ENCODE measurements around the gene ADIRF.
"Not testable (repeated sequence)": the region's sequence is repeated elsewhere in the genome, so short reads cannot be mapped to it uniquely, and the experiment has no call there.

The ADIRF gene

DNA sequence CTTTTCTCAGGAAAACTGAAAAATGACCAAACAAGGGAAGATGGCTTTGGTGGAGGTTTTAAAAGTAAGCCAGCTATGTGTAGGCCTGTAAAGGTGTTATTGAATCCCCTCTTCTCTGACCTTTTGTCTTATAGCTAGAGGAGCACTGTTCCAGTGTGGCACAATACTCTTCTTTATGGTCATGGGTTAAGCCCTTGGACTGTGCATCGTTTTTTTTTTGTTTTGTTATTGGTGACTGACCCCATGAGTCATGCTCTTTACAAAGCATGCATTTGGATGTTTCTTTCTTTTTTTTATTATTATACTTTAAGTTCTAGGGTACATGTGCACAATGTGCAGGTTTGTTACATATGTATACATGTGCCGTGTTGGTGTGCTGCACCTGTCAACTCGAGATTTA lies 32.2 kb downstream of the ADIRF start:
- Histone ChIP-seq H3K9me3 (ENCODE audit: control insufficient read depth in 1 of 2, low read length in 2 of 2) (no peaks in the 10 kb centered on the region), H3K4me1 (ENCODE audit: control insufficient read depth in 1 of 2, insufficient read depth in 2 of 2, low read length in 2 of 2) (no peaks in the 10 kb centered on the region), H3K27ac (ENCODE audit: low read depth, low read length) (no peak overlapping the region), H3K9ac (ENCODE audit: low read depth in 1 of 2, low read length in 2 of 2) (no peak overlapping the region), H3K36me3 (ENCODE audit: control insufficient read depth in 1 of 2, insufficient read depth in 2 of 2, low read length in 2 of 2) (no peaks in the 10 kb centered on the region), H3K27me3 (ENCODE audit: control insufficient read depth in 1 of 2, insufficient read depth in 2 of 2, low read length in 2 of 2) (no peaks in the 10 kb centered on the region), H3K4me3 (ENCODE audit: low read depth in 1 of 2, low read length in 2 of 2) (no peak overlapping the region)

DNA sequence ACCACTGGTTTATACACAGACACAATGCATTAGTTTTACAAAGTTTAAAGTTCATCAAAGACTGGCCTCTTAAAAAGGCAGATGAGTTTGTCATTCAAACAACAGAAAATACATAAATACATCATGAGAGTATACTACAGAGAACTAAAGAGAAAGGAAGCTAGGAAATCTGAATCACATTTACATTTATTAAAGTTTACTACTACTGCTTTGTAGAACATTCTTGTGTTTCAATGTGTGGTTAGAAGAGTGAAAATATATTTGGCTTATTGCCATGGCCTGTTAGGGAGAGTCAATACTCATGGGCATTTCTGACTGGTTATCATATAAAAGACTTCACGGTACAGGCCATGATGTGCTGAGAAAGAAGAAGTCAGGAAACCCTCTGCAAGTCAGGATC lies 38.8 kb downstream of the ADIRF start:
- not testable (repeated sequence) for H3K9me3 ChIP-seq (ENCODE audit: control insufficient read depth in 1 of 2, low read length in 2 of 2); H3K4me1 ChIP-seq (ENCODE audit: control insufficient read depth in 1 of 2, insufficient read depth in 2 of 2, low read length in 2 of 2); H3K27me3 ChIP-seq (ENCODE audit: control insufficient read depth in 1 of 2, insufficient read depth in 2 of 2, low read length in 2 of 2); H3K4me3 ChIP-seq (ENCODE audit: low read depth in 1 of 2, low read length in 2 of 2); H3K36me3 ChIP-seq (ENCODE audit: control insufficient read depth in 1 of 2, insufficient read depth in 2 of 2, low read length in 2 of 2); H3K27ac ChIP-seq (ENCODE audit: low read depth, low read length); H3K9ac ChIP-seq (ENCODE audit: low read depth in 1 of 2, low read length in 2 of 2)

DNA sequence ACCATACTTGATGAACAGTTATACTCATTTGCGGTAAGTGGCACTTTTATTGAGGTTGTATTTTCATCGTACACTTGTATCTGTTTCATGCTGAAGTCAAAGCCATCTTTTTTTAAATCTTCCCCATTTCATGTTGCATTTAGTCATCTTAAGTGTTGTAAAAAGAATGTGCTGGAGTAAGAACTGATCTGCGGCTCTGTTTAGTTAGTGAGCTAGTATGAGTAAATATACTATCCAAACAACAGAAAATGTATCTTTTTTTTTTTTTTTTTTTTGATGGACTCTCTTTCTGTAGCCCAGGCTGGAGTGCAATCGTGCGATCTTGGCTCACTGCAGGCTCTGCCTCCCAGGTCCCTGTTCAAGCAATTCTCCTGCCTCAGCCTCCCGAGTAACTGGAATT lies 39.4 kb downstream of the ADIRF start:
- not testable (repeated sequence) for H3K27ac ChIP-seq (ENCODE audit: low read depth, low read length); H3K27me3 ChIP-seq (ENCODE audit: control insufficient read depth in 1 of 2, insufficient read depth in 2 of 2, low read length in 2 of 2)

DNA sequence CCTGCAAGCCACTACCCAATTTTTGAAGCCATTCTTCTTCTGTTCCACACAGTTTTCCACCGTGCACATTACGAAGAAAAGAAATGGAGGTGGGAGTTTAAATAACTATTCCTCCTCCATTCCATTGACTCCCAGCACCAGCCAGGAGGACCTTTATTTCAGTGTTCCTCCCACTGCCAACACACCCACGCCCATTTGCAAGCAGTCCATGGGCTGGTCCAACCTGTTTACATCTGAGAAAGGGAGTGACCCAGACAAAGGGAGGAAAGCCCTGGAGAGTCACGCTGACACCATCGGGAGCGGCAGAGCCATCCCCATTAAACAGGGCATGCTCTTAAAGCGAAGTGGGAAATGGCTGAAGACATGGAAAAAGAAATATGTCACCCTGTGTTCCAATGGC lies 40.0 kb downstream of the ADIRF start:
- not testable (repeated sequence) for H3K9ac ChIP-seq (ENCODE audit: low read depth in 1 of 2, low read length in 2 of 2); H3K27ac ChIP-seq (ENCODE audit: low read depth, low read length); H3K9me3 ChIP-seq (ENCODE audit: control insufficient read depth in 1 of 2, low read length in 2 of 2)

More for the DNA sequence above, 39.4 kb downstream of the ADIRF start:
- not testable (repeated sequence) for H3K9ac ChIP-seq (ENCODE audit: low read depth in 1 of 2, low read length in 2 of 2); H3K36me3 ChIP-seq (ENCODE audit: control insufficient read depth in 1 of 2, insufficient read depth in 2 of 2, low read length in 2 of 2); H3K9me3 ChIP-seq (ENCODE audit: control insufficient read depth in 1 of 2, low read length in 2 of 2); H3K4me3 ChIP-seq (ENCODE audit: low read depth in 1 of 2, low read length in 2 of 2); H3K4me1 ChIP-seq (ENCODE audit: control insufficient read depth in 1 of 2, insufficient read depth in 2 of 2, low read length in 2 of 2)

DNA sequence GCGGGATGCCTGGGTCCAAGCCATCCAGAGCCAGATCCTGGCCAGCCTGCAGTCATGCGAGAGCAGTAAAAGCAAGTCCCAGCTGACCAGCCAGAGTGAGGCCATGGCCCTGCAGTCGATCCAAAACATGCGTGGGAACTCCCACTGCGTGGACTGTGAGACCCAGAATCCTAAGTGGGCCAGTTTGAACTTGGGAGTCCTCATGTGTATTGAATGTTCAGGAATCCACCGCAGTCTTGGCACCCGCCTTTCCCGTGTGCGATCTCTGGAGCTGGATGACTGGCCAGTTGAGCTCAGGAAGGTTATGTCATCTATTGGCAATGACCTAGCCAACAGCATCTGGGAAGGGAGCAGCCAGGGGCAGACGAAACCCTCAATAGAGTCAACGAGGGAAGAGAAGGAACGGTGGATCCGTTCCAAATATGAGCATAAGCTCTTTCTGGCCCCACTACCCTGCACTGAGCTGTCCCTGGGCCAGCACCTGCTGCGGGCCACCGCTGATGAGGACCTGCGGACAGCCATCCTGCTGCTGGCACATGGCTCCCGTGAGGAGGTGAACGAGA lies 40.9 kb downstream of the ADIRF start:
- H3K9ac ChIP-seq (ENCODE audit: low read depth in 1 of 2, low read length in 2 of 2); H3K36me3 ChIP-seq (ENCODE audit: control insufficient read depth in 1 of 2, insufficient read depth in 2 of 2, low read length in 2 of 2); H3K9me3 ChIP-seq (ENCODE audit: control insufficient read depth in 1 of 2, low read length in 2 of 2); H3K4me3 ChIP-seq (ENCODE audit: low read depth in 1 of 2, low read length in 2 of 2); H3K27ac ChIP-seq (ENCODE audit: low read depth, low read length); H3K4me1 ChIP-seq (ENCODE audit: control insufficient read depth in 1 of 2, insufficient read depth in 2 of 2, low read length in 2 of 2); H3K27me3 ChIP-seq (ENCODE audit: control insufficient read depth in 1 of 2, insufficient read depth in 2 of 2, low read length in 2 of 2): not testable (repeated sequence)

More for the DNA sequence above, 40.0 kb downstream of the ADIRF start:
- not testable (repeated sequence) for H3K4me3 ChIP-seq (ENCODE audit: low read depth in 1 of 2, low read length in 2 of 2); H3K4me1 ChIP-seq (ENCODE audit: control insufficient read depth in 1 of 2, insufficient read depth in 2 of 2, low read length in 2 of 2); H3K36me3 ChIP-seq (ENCODE audit: control insufficient read depth in 1 of 2, insufficient read depth in 2 of 2, low read length in 2 of 2); H3K27me3 ChIP-seq (ENCODE audit: control insufficient read depth in 1 of 2, insufficient read depth in 2 of 2, low read length in 2 of 2)

DNA sequence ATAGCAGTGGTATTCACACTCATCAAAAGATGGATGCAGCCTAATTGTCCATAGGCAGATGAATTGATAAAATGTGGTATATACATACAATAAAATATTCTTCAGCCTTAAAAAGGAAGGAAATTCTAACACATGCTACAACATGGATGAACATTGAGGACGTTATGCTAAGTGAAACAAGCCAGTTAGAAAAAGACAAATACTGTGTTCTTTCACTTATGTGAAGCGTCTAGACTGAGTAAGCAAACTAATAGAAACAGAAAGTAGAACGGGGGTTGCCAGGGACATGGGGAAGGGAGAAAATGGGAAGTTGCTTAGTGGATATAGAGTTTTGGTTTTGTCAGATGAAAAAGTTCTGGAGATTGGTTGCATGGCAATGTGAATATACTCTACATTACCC lies 45.2 kb downstream of the ADIRF start:
- H3K36me3 ChIP-seq (ENCODE audit: control insufficient read depth in 1 of 2, insufficient read depth in 2 of 2, low read length in 2 of 2); H3K27ac ChIP-seq (ENCODE audit: low read depth, low read length); H3K9me3 ChIP-seq (ENCODE audit: control insufficient read depth in 1 of 2, low read length in 2 of 2); H3K4me1 ChIP-seq (ENCODE audit: control insufficient read depth in 1 of 2, insufficient read depth in 2 of 2, low read length in 2 of 2); H3K9ac ChIP-seq (ENCODE audit: low read depth in 1 of 2, low read length in 2 of 2); H3K4me3 ChIP-seq (ENCODE audit: low read depth in 1 of 2, low read length in 2 of 2); H3K27me3 ChIP-seq (ENCODE audit: control insufficient read depth in 1 of 2, insufficient read depth in 2 of 2, low read length in 2 of 2): not testable (repeated sequence)

DNA sequence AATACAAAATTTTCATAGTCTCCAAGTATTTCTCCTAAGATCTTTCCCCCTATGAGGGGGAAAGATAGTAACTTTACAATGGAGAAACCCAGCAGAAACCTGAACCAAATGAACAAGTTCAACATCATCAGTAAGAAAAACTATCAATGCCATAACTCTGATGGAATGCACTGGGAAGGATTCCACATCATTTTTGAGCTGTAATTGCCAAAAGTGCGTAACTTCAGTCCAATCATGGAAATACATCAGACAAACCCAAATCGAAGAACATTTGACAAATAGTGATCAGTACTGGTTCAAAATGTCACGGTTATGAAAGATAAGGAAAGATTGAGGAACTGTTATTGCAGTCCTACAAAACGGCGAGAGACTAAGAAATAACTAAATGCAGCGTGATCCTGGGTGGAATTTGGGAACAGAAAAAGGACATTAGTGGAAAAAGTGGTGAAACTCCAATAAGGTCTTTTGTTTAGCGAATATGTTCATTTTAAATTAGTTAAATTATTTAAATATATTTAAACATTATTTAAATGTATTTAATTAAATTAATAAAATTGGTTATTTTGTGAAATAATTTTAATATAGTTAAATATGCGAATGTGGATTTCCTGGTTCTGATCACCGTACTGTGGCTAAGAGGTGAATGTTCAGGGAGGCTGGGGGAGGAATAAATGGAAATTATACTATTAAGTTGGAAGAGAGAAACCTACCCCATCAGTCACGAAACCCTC lies 46.9 kb downstream of the ADIRF start:
- H3K4me1 ChIP-seq (ENCODE audit: control insufficient read depth in 1 of 2, insufficient read depth in 2 of 2, low read length in 2 of 2); H3K4me3 ChIP-seq (ENCODE audit: low read depth in 1 of 2, low read length in 2 of 2); H3K27ac ChIP-seq (ENCODE audit: low read depth, low read length); H3K36me3 ChIP-seq (ENCODE audit: control insufficient read depth in 1 of 2, insufficient read depth in 2 of 2, low read length in 2 of 2); H3K9me3 ChIP-seq (ENCODE audit: control insufficient read depth in 1 of 2, low read length in 2 of 2); H3K9ac ChIP-seq (ENCODE audit: low read depth in 1 of 2, low read length in 2 of 2); H3K27me3 ChIP-seq (ENCODE audit: control insufficient read depth in 1 of 2, insufficient read depth in 2 of 2, low read length in 2 of 2): not testable (repeated sequence)

DNA sequence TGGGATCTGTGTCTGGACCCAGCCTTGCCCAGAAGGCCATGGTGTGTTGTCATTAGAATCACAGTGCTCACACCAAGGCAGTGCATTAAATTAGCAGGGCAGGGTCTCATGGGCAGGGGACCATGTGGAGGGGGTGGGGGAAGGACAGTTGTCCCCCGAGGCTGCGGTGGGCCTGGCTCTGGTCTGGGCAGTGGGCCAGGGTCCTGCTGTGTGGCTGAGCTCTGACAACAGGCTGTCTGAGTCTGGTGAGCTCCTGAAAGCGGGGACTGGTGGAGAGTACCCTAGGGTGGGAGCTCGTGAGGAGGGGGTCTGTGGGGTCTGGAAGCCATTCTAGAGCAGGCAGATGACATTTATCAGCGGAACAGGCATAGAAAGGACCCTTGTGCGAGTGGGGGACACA lies 49.8 kb downstream of the ADIRF start:
- not testable (repeated sequence) for H3K4me3 ChIP-seq (ENCODE audit: low read depth in 1 of 2, low read length in 2 of 2); H3K27me3 ChIP-seq (ENCODE audit: control insufficient read depth in 1 of 2, insufficient read depth in 2 of 2, low read length in 2 of 2); H3K27ac ChIP-seq (ENCODE audit: low read depth, low read length); H3K9me3 ChIP-seq (ENCODE audit: control insufficient read depth in 1 of 2, low read length in 2 of 2); H3K36me3 ChIP-seq (ENCODE audit: control insufficient read depth in 1 of 2, insufficient read depth in 2 of 2, low read length in 2 of 2); H3K4me1 ChIP-seq (ENCODE audit: control insufficient read depth in 1 of 2, insufficient read depth in 2 of 2, low read length in 2 of 2); H3K9ac ChIP-seq (ENCODE audit: low read depth in 1 of 2, low read length in 2 of 2)

DNA sequence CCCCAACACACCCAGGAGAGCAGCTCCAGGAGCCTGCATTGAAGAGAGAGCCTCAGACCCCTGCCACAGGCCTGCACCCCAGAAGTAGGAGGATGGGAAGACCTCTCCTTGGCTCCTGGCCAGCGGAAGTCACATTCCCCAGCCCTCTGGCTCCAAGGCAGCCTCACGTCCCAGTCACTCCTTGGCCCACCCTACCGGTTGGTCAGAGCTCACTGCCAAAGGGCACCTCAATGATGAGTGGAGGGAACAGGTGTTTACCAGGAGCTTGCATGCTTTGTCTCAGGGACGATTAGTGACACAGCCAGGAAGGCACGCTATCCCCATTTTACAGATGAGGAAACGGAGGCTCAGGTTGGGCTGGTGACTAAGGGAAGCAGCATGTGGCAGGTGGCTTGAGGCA lies 50.8 kb downstream of the ADIRF start:
- not testable (repeated sequence) for H3K9me3 ChIP-seq (ENCODE audit: control insufficient read depth in 1 of 2, low read length in 2 of 2); H3K27me3 ChIP-seq (ENCODE audit: control insufficient read depth in 1 of 2, insufficient read depth in 2 of 2, low read length in 2 of 2); H3K4me1 ChIP-seq (ENCODE audit: control insufficient read depth in 1 of 2, insufficient read depth in 2 of 2, low read length in 2 of 2); H3K4me3 ChIP-seq (ENCODE audit: low read depth in 1 of 2, low read length in 2 of 2); H3K36me3 ChIP-seq (ENCODE audit: control insufficient read depth in 1 of 2, insufficient read depth in 2 of 2, low read length in 2 of 2); H3K9ac ChIP-seq (ENCODE audit: low read depth in 1 of 2, low read length in 2 of 2); H3K27ac ChIP-seq (ENCODE audit: low read depth, low read length)

DNA sequence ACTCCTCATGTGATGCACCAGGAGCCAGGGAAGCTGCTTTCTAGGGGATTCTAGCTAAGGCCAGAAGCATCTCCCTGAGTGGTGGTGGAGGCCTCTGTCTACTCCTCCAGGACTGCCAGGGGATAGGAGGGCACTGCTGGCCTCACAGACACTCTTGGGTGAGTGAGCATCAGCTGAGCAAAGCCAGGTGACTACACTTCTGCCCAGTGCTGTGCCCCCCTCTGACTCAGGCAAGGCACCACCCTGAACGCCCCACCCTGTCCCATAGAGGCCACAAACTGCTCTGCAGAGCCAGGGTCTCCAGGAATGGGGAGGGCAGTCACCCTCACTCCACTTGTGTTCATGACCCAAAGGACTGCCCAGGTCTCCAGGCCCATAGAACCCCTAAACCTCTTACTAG lies 51.2 kb downstream of the ADIRF start:
- not testable (repeated sequence) for H3K27ac ChIP-seq (ENCODE audit: low read depth, low read length); H3K27me3 ChIP-seq (ENCODE audit: control insufficient read depth in 1 of 2, insufficient read depth in 2 of 2, low read length in 2 of 2); H3K9ac ChIP-seq (ENCODE audit: low read depth in 1 of 2, low read length in 2 of 2); H3K36me3 ChIP-seq (ENCODE audit: control insufficient read depth in 1 of 2, insufficient read depth in 2 of 2, low read length in 2 of 2); H3K9me3 ChIP-seq (ENCODE audit: control insufficient read depth in 1 of 2, low read length in 2 of 2); H3K4me1 ChIP-seq (ENCODE audit: control insufficient read depth in 1 of 2, insufficient read depth in 2 of 2, low read length in 2 of 2); H3K4me3 ChIP-seq (ENCODE audit: low read depth in 1 of 2, low read length in 2 of 2)

DNA sequence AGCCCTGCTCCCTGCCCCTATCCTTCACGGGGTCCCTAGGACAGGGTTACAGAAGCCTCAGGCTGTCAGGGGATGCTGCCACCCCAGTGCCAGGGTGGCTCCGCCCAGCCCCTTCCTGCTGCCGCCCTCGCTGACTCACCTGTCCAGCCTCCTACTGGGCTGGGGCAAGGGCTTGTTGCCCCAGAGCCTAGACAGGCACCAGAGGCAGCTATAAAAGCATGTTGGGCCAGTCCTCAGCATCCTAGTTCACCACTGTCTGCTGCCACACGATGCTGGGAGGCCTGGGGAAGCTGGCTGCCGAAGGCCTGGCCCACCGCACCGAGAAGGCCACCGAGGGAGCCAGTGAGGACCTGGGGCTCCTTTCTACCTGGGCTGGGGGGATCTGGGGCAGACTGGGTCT lies 51.8 kb downstream of the ADIRF start, which contains the start of gene FAM25A:
Gene FAM25A, plus strand, starts transcription at position 239 of the 400 bp plus-strand sequence. Its CDS starts 31 bp downstream, at position 270.
- not testable (repeated sequence) for H3K27ac ChIP-seq (ENCODE audit: low read depth, low read length); H3K36me3 ChIP-seq (ENCODE audit: control insufficient read depth in 1 of 2, insufficient read depth in 2 of 2, low read length in 2 of 2); H3K4me3 ChIP-seq (ENCODE audit: low read depth in 1 of 2, low read length in 2 of 2); H3K27me3 ChIP-seq (ENCODE audit: control insufficient read depth in 1 of 2, insufficient read depth in 2 of 2, low read length in 2 of 2); H3K4me1 ChIP-seq (ENCODE audit: control insufficient read depth in 1 of 2, insufficient read depth in 2 of 2, low read length in 2 of 2); H3K9ac ChIP-seq (ENCODE audit: low read depth in 1 of 2, low read length in 2 of 2); H3K9me3 ChIP-seq (ENCODE audit: control insufficient read depth in 1 of 2, low read length in 2 of 2)
